Caco-2 (cell line): ENCODE measurements around the gene TAX1BP1. TPM values are rescaled to one million over a fixed set of nuclear protein-coding genes. Genes with fewer than 3 reads are reported as not detected.

ENCODE experiments used
- Bru-seq: library from RNA; stranded (reverse); fragments of 400-500 nt; gene quantifications from one replicate; lab custom pipeline; 2021; lab: Mats Ljungman, UMichigan
- BruChase-seq, 2 experiments: library from RNA; stranded (reverse); fragments of 400-500 nt; gene quantifications; one replicate each; lab custom pipeline; 2021; lab: Mats Ljungman, UMichigan
- BruUV-seq: library from RNA; stranded (reverse); fragments of 400-500 nt; replicated peaks from 2 replicates; lab custom pipeline; 2021; lab: Mats Ljungman, UMichigan
- CTCF ChIA-PET: fragments of 300-600 bp; sonication (Branson Sonifier 250); formaldehyde crosslinking; loops from one replicate; lab custom pipeline; 2022; ENCODE audit warnings: antibody characterized with exemption; lab: Charles Lee
- POLR2A ChIA-PET: fragments of 300-600 bp; sonication (Branson Sonifier 250); formaldehyde crosslinking; loops from one replicate; lab custom pipeline; 2022; ENCODE audit warnings: antibody characterized with exemption; lab: Charles Lee
- DNase-seq, 2 experiments: peaks; one replicate each; pipeline versions ENCODE4 v3.0.0 to v3.0.0-alpha.2; 2020 to 2022
- H3K27me3 ChIP-seq: replicated peaks from 2 replicates; pipeline ENCODE4 v1.6.0; 2011; ENCODE audit warnings: low read length; ENCODE audit not compliant: control insufficient read depth, insufficient read depth
- H3K36me3 ChIP-seq: 2 replicates; pipeline ENCODE4 v1.5.1; 2011; ENCODE audit warnings: low read length; ENCODE audit not compliant: control insufficient read depth, insufficient read depth
- H3K4me1 ChIP-seq: fragments of 250-450 bp; sonication (Bioruptor Pico); 2 replicates; pipeline ENCODE4 v1.5.1; 2020; ENCODE audit warnings: mild to moderate bottlenecking
- H3K4me3 ChIP-seq: 2 replicates; pipeline ENCODE4 v1.5.1; 2011; ENCODE audit warnings: low read depth, mild to moderate bottlenecking, control low read depth, low read length
- H3K9me3 ChIP-seq: fragments of 250-450 bp; sonication (Bioruptor Pico); 2 replicates; pipeline ENCODE4 v1.5.1; 2020; ENCODE audit warnings: mild to moderate bottlenecking, moderate library complexity
- H3K27ac Mint-ChIP-seq: one replicate; pipeline ENCODE4 v1.8.0; 2022; ENCODE audit warnings: mixed read lengths; ENCODE audit not compliant: unreplicated experiment
- H3K27me3 Mint-ChIP-seq: one replicate; pipeline ENCODE4 v1.8.0; 2022; ENCODE audit warnings: mixed read lengths; ENCODE audit not compliant: insufficient read depth, unreplicated experiment
- H3K36me3 Mint-ChIP-seq: one replicate; pipeline ENCODE4 v1.8.0; 2022; ENCODE audit warnings: mild to moderate bottlenecking, mixed read lengths; ENCODE audit not compliant: insufficient read depth, unreplicated experiment
- H3K4me1 Mint-ChIP-seq: one replicate; pipeline ENCODE4 v1.8.0; 2022; ENCODE audit warnings: low read depth, mixed read lengths; ENCODE audit not compliant: unreplicated experiment
- H3K4me3 Mint-ChIP-seq: one replicate; pipeline ENCODE4 v1.8.0; 2022; ENCODE audit warnings: mild to moderate bottlenecking, moderate library complexity, mixed read lengths; ENCODE audit not compliant: unreplicated experiment
- H3K9me3 Mint-ChIP-seq: one replicate; pipeline ENCODE4 v1.8.0; 2022; ENCODE audit warnings: mixed read lengths; ENCODE audit not compliant: unreplicated experiment
- CTCF ChIP-seq, 2 experiments: fragments of 200-600 bp in 1 of 2; IDR thresholded peaks; 1 replicate in 1 of 2; 2 replicates in 1 of 2; pipeline versions ENCODE4 v1.5.1 to v1.8.0; 2011 to 2022; ENCODE audit warnings: antibody characterized with exemption in 1 of 2, control low read depth in 1 of 2, inconsistent platforms in 1 of 2, low read depth in 1 of 2, low read length in 1 of 2, mild to moderate bottlenecking in 1 of 2, moderate library complexity in 1 of 2; ENCODE audit not compliant: insufficient read depth in 1 of 2, severe bottlenecking in 1 of 2, unreplicated experiment in 1 of 2
- intact Hi-C: fragments of 100-400 bp; cut with micrococcal nuclease; formaldehyde crosslinking; loops from one replicate; pipeline ENCODE4 v1.10.0; 2022; ENCODE audit not compliant: unreplicated experiment
- long read RNA-seq: library from polyadenylated mRNA; stranded (forward); transcript quantifications from one replicate; pipeline ENCODE4 v2.0.0, GENCODE V29; 2022
- total RNA-seq: library from RNA; stranded (reverse); gene quantifications from 2 replicates; pipeline ENCODE4 v1.2.3, GENCODE V29; 2022

Gene TAX1BP1
- total RNA-seq (92.4 and 96.8 TPM in 2 replicates), Bru-seq, nascent RNA (percentile 90 among the genes with signal in this experiment), BruChase-seq, experiment 1, labeled RNA remaining after a 2-hour chase (percentile 82 among the genes with signal in this experiment), BruChase-seq, experiment 2, labeled RNA remaining after a 6-hour chase (percentile 88 among the genes with signal in this experiment)
- long read RNA-seq, transcript TAX1BP1-201 (17 exons, 2,478 nt) = major isoform, 212 of 311 reads
- long read RNA-seq, transcript TAX1BP1-202 (17 exons, 2,892 nt) = minor isoform, 23 of 311 reads
- long read RNA-seq, partial matches to known transcripts = 17 of 311 reads
- long read RNA-seq, other reads (novel, unspliced or antisense) = 57 of 311 reads

GRCh38 chr7:27739909-27740448, at the start of gene TAX1BP1:
TSS of gene TAX1BP1 (plus strand) at chr7:27740162. CDS start at chr7:27748525, 8,363 bp downstream.
- peak within 1 kb of the TSS; percentile 87 for H3K27ac Mint-ChIP-seq
- H3K9me3 Mint-ChIP-seq = no peaks in the 10 kb centered on the region
- intact Hi-C loops = loop anchor here (1.0 to 10.0 kb wide), 2 partner anchors 77 to 285 kb away; no protein-coding TSS in a partner anchor
- CTCF ChIA-PET = interaction anchor here (0.8 to 1.2 kb wide), 5 partner anchors 39 to 560 kb away, joined by 3 to 6 read pairs (median 3); partner anchors contain the start of gene HIBADH
- Histone ChIP-seq H3K36me3 (no peaks in the 10 kb centered on the region), H3K4me1 (peaks cover 40% of the 10 kb centered on the region), H3K4me3 (peak within 1 kb of the TSS; percentile 88), H3K27me3 (no peaks in the 10 kb centered on the region), H3K9me3 (no peaks in the 10 kb centered on the region)
- POLR2A ChIA-PET = interaction anchor here (1.0 to 1.2 kb wide), 3 partner anchors 10 to 181 kb away, joined by 3 to 4 read pairs (median 4); partner anchors contain the start of gene HIBADH
- peaks cover 30% of the 10 kb centered on the region for H3K36me3 Mint-ChIP-seq
- peaks cover 23% of the 10 kb centered on the region for H3K4me1 Mint-ChIP-seq
- peak within 1 kb of the TSS; percentile 86 for H3K4me3 Mint-ChIP-seq
- TF ChIP-seq CTCF (IDR thresholded peaks at IDR 0.05; ENCODE audit: insufficient read depth in 1 of 2, low read depth in 1 of 2, low read length in 1 of 2, severe bottlenecking in 1 of 2, unreplicated experiment in 1 of 2) = no peak
- BruUV-seq = no TSS peak
- peak; percentile 95 to 96 for DNase-seq
- no peaks in the 10 kb centered on the region for H3K27me3 Mint-ChIP-seq

GRCh38 chr7:27690649-27691048, 49.3 kb upstream of the TAX1BP1 start:
- Mint-ChIP-seq H3K27ac (no peak overlapping the region), H3K27me3 (no peaks in the 10 kb centered on the region), H3K4me3 (no peak overlapping the region), H3K9me3 (no peaks in the 10 kb centered on the region), H3K4me1 (no peaks in the 10 kb centered on the region), H3K36me3 (no peaks in the 10 kb centered on the region)
- no peaks in the 10 kb centered on the region for H3K4me1 ChIP-seq
- H3K4me3 ChIP-seq = no peak overlapping the region
- no peak for TF ChIP-seq CTCF (IDR thresholded peaks at IDR 0.05; ENCODE audit: insufficient read depth in 1 of 2, low read depth in 1 of 2, low read length in 1 of 2, severe bottlenecking in 1 of 2, unreplicated experiment in 1 of 2)
- H3K9me3 ChIP-seq = no peaks in the 10 kb centered on the region
- ChIA-PET CTCF (no interaction called here), POLR2A (no interaction called here)
- H3K27me3 ChIP-seq = no peaks in the 10 kb centered on the region; the same call in 1 of the 2 replicates
- BruUV-seq = no TSS peak
- no peak for DNase-seq
- intact Hi-C loops = no loop called here
- no peaks in the 10 kb centered on the region for H3K36me3 ChIP-seq

DNA sequence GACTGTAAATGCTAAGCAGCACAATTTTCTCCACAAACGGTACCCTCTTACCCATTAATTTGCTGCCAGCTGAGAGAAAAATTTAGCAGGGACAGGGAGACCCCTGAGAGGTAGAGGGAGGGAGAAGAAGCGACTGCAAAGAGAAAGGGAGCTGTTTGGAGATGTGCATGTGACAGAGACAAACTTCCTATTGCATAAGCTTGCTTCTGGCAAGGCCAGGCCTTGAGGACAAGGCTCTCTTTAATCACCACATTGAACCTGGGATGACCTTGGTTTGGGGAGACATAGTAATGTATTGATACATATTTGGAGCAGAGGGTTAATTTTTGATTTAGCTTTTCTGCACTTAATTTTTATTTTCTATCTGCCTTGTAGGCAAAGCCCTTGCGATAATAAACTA, 46.2 kb upstream of the TAX1BP1 start:
- Histone ChIP-seq H3K27me3 (no peaks in the 10 kb centered on the region; the same call in 1 of the 2 replicates), H3K9me3 (no peaks in the 10 kb centered on the region), H3K4me1 (no peaks in the 10 kb centered on the region), H3K36me3 (no peaks in the 10 kb centered on the region), H3K4me3 (no peak overlapping the region)
- no peak overlapping the region for H3K4me3 Mint-ChIP-seq
- no peak for DNase-seq
- BruUV-seq = no TSS peak
- no peaks in the 10 kb centered on the region for H3K27me3 Mint-ChIP-seq
- no peaks in the 10 kb centered on the region for H3K36me3 Mint-ChIP-seq
- no peaks in the 10 kb centered on the region for H3K9me3 Mint-ChIP-seq
- no peak for TF ChIP-seq CTCF (IDR thresholded peaks at IDR 0.05; ENCODE audit: insufficient read depth in 1 of 2, low read depth in 1 of 2, low read length in 1 of 2, severe bottlenecking in 1 of 2, unreplicated experiment in 1 of 2)
- no peaks in the 10 kb centered on the region for H3K4me1 Mint-ChIP-seq
- intact Hi-C loops = no loop called here
- CTCF ChIA-PET = no interaction called here
- POLR2A ChIA-PET = no interaction called here
- H3K27ac Mint-ChIP-seq = no peak overlapping the region
